Esophagus mucosa (tissue), 1 donor: ENCODE results near the gene DNAJA4. TPM values are rescaled to one million over a fixed set of nuclear protein-coding genes. Genes with fewer than 3 reads are reported as not detected.
A peak's percentile ranks its signal among the peaks of the same experiment; 100 is the strongest.

Experiments
- ATAC-seq: fragments of 200-7000 bp; cut with Tn5 transposase; one replicate; pipeline ENCODE4 v1.9.1; 2020
- total RNA-seq: library from RNA; stranded (reverse); gene quantifications from one replicate; pipeline ENCODE4 v1.2.4, GENCODE V29; 2023
- donor health status: DM: yes; HTN: yes; CAD: no.

The DNAJA4 gene
- total RNA-seq, 1 donor from 2014 or later = 9.5 TPM

GRCh38 chr15:78317145-78317836, 52.9 kb downstream of the DNAJA4 start:
- ATAC-seq = peak; percentile 64

- no peak for ATAC-seq
These were observed 55.2 kb downstream of the DNAJA4 start for GRCh38 chr15:78319588-78319987.

GRCh38 chr15:78320183-78320582, 55.8 kb downstream of the DNAJA4 start:
- ATAC-seq = no peak

- ATAC-seq = no peak
These were observed 56.7 kb downstream of the DNAJA4 start for GRCh38 chr15:78321041-78321570.

- ATAC-seq = no peak
These were observed 57.4 kb downstream of the DNAJA4 start for GRCh38 chr15:78321786-78322185.

GRCh38 chr15:78322243-78322642, 57.9 kb downstream of the DNAJA4 start:
- ATAC-seq = no peak

- no peak for ATAC-seq
These were observed 58.6 kb downstream of the DNAJA4 start for GRCh38 chr15:78322724-78323521.

- no peak for ATAC-seq
These were observed 59.3 kb downstream of the DNAJA4 start for GRCh38 chr15:78323693-78324092.

- ATAC-seq = no peak
These were observed 59.8 kb downstream of the DNAJA4 start for GRCh38 chr15:78324144-78324543.

GRCh38 chr15:78325092-78325843, 60.9 kb downstream of the DNAJA4 start:
- ATAC-seq = peak; percentile 42

GRCh38 chr15:78327466-78327865, 63.1 kb downstream of the DNAJA4 start:
- ATAC-seq = no peak

GRCh38 chr15:78329625-78330024, 65.3 kb downstream of the DNAJA4 start:
- no peak for ATAC-seq

Other genes starting within 250 kb of the DNAJA4 start
- gene TBC1D2B, start 186.9 kb upstream of the DNAJA4 start, total RNA-seq = 18.6 TPM
- gene SH2D7, start 172.0 kb upstream of the DNAJA4 start, total RNA-seq = not detected
- gene CIB2, start 133.1 kb upstream of the DNAJA4 start, total RNA-seq = 5.6 TPM
- 99.2 TPM for gene IDH3A, start 115.2 kb upstream of the DNAJA4 start, total RNA-seq
- gene ACSBG1, start 30.0 kb upstream of the DNAJA4 start, total RNA-seq = not detected
- gene SKIC8, start 35.0 kb downstream of the DNAJA4 start, total RNA-seq = 38.3 TPM
- not detected for gene CRABP1, start 75.8 kb downstream of the DNAJA4 start, total RNA-seq
- gene IREB2, start 173.7 kb downstream of the DNAJA4 start, total RNA-seq = 33.0 TPM
- 4.3 TPM for gene HYKK, start 243.0 kb downstream of the DNAJA4 start, total RNA-seq